GM12891 (cell line): Measurements from ENCODE around the gene ZCCHC10.
"Not testable (repeated sequence)": the region's sequence is repeated elsewhere in the genome, so short reads cannot be mapped to it uniquely, and the experiment has no call there.

Experiments
- PAX5 ChIP-seq: IDR thresholded peaks from 2 replicates; pipeline ENCODE4 v1.6.1; 2011; ENCODE audit warnings: low read length, moderate library complexity, mild to moderate bottlenecking; ENCODE audit not compliant: insufficient read depth, severe bottlenecking
- POLR2A ChIP-seq: IDR thresholded peaks from 2 replicates; pipeline ENCODE4 v1.6.1; 2011; ENCODE audit warnings: low read depth, low read length, control low read depth
- POLR2AphosphoS5 ChIP-seq: IDR thresholded peaks from 2 replicates; pipeline ENCODE4 v1.6.1; 2011; ENCODE audit warnings: low read depth, low read length, control low read depth
- POU2F2 ChIP-seq: IDR thresholded peaks from 2 replicates; pipeline ENCODE4 v1.6.1; 2011; ENCODE audit warnings: low read depth, mild to moderate bottlenecking, control low read depth, low read length, moderate library complexity
- SPI1 ChIP-seq: IDR thresholded peaks from 2 replicates; pipeline ENCODE4 v1.6.1; 2011; ENCODE audit warnings: low read depth, low read length, control low read depth
- TAF1 ChIP-seq: IDR thresholded peaks from 2 replicates; pipeline ENCODE4 v1.6.1; 2011; ENCODE audit warnings: low read depth, low read length, control low read depth

GRCh38 chr5:132972436-132972828 lies 53.9 kb downstream of the ZCCHC10 start:
- TF ChIP-seq POLR2AphosphoS5, POLR2A, TAF1, SPI1, POU2F2, PAX5: not testable (repeated sequence)
